NT2/D1 (cell line): ENCODE measurements around the gene EXOC5.
"Not testable (repeated sequence)": the region's sequence is repeated elsewhere in the genome, so short reads cannot be mapped to it uniquely, and the experiment has no call there.

Source experiments
- DNase-seq: peaks from one replicate; pipeline ENCODE4 v3.0.0-alpha.2; 2011; ENCODE audit warnings: low read depth, low spot score
- H3K27me3 ChIP-seq: 2 replicates; pipeline ENCODE4 v1.6.0; 2011; ENCODE audit warnings: mild to moderate bottlenecking; ENCODE audit not compliant: insufficient read length, insufficient read depth
- H3K36me3 ChIP-seq: 2 replicates; pipeline ENCODE4 v1.6.1; 2011; ENCODE audit warnings: mild to moderate bottlenecking, low read length, mixed read lengths; ENCODE audit not compliant: insufficient read depth, insufficient read length
- H3K4me1 ChIP-seq: 2 replicates; pipeline ENCODE4 v1.5.1; 2011; ENCODE audit not compliant: insufficient read depth, insufficient read length
- H3K4me3 ChIP-seq: 2 replicates; pipeline ENCODE4 v1.5.1; 2011; ENCODE audit warnings: low read depth; ENCODE audit not compliant: insufficient read length
- H3K9ac ChIP-seq: 2 replicates; pipeline ENCODE4 v1.6.0; 2011; ENCODE audit warnings: low read depth; ENCODE audit not compliant: insufficient read length
- H3K9me3 ChIP-seq: 2 replicates; pipeline ENCODE4 v1.5.1; 2011; ENCODE audit warnings: mild to moderate bottlenecking, low read length; ENCODE audit not compliant: insufficient read depth
- SUZ12 ChIP-seq: IDR thresholded peaks from 2 replicates; pipeline ENCODE4 v1.6.1; 2011; ENCODE audit not compliant: insufficient read length, insufficient read depth; ENCODE audit errors: extremely low read depth
- YY1 ChIP-seq: IDR thresholded peaks from 2 replicates; pipeline ENCODE4 v1.6.1; 2011; ENCODE audit not compliant: insufficient read length, insufficient read depth
- ZNF274 ChIP-seq: IDR thresholded peaks from 2 replicates; pipeline ENCODE4 v1.6.1; 2011; ENCODE audit warnings: mild to moderate bottlenecking, low read depth, low read length

EXOC5 gene

GRCh38 chr14:57227083-57227482 is 41.6 kb downstream of the EXOC5 start:
- Histone ChIP-seq H3K9ac (no peak overlapping the region), H3K36me3 (peaks cover 27% of the 10 kb centered on the region)

GRCh38 chr14:57221931-57222330 is 46.8 kb downstream of the EXOC5 start:
- Histone ChIP-seq H3K4me1 (no peaks in the 10 kb centered on the region), H3K9ac (no peak overlapping the region), H3K27me3 (no peaks in the 10 kb centered on the region), H3K36me3 (peaks cover 27% of the 10 kb centered on the region), H3K4me3 (no peak overlapping the region), H3K9me3 (no peaks in the 10 kb centered on the region)
- DNase-seq: no peak
- TF ChIP-seq YY1: no peak
- TF ChIP-seq ZNF274: no peak
- no peak for TF ChIP-seq SUZ12

More at GRCh38 chr14:57227083-57227482, 41.6 kb downstream of the EXOC5 start:
- no peaks in the 10 kb centered on the region for H3K27me3 ChIP-seq
- no peak for TF ChIP-seq YY1
- no peaks in the 10 kb centered on the region for H3K4me1 ChIP-seq
- H3K4me3 ChIP-seq: no peak overlapping the region
- DNase-seq: no peak
- H3K9me3 ChIP-seq: no peaks in the 10 kb centered on the region

GRCh38 chr14:57212919-57213318 is 55.8 kb downstream of the EXOC5 start:
- Histone ChIP-seq H3K27me3 (no peaks in the 10 kb centered on the region), H3K4me1 (no peaks in the 10 kb centered on the region), H3K4me3 (no peak overlapping the region), H3K9me3 (no peaks in the 10 kb centered on the region), H3K9ac (no peak overlapping the region), H3K36me3 (peaks cover 35% of the 10 kb centered on the region)
- TF ChIP-seq YY1 (no peak), SUZ12 (no peak), ZNF274 (no peak)
- DNase-seq: no peak

GRCh38 chr14:57209561-57209960 is 59.1 kb downstream of the EXOC5 start:
- Histone ChIP-seq H3K36me3 (peaks cover 22% of the 10 kb centered on the region), H3K4me1 (no peaks in the 10 kb centered on the region), H3K9me3 (no peaks in the 10 kb centered on the region), H3K9ac (no peak overlapping the region), H3K27me3 (no peaks in the 10 kb centered on the region), H3K4me3 (no peak overlapping the region)
- no peak for TF ChIP-seq YY1
- TF ChIP-seq ZNF274: no peak
- TF ChIP-seq SUZ12: no peak
- no peak for DNase-seq

- no peaks in the 10 kb centered on the region for H3K27me3 ChIP-seq
- no peak for DNase-seq
- no peaks in the 10 kb centered on the region for H3K9me3 ChIP-seq
- TF ChIP-seq YY1 (no peak), SUZ12 (no peak), ZNF274 (no peak)
- no peak overlapping the region for H3K9ac ChIP-seq
- no peaks in the 10 kb centered on the region for H3K4me1 ChIP-seq
- no peak overlapping the region for H3K4me3 ChIP-seq
- H3K36me3 ChIP-seq: peaks cover 9% of the 10 kb centered on the region
Observed at GRCh38 chr14:57205938-57206337, 62.8 kb downstream of the EXOC5 start.

GRCh38 chr14:57202672-57203071 is 66.0 kb downstream of the EXOC5 start:
- H3K9ac ChIP-seq, H3K36me3 ChIP-seq, H3K9me3 ChIP-seq, H3K4me3 ChIP-seq, H3K4me1 ChIP-seq, H3K27me3 ChIP-seq, DNase-seq: not testable (repeated sequence)

GRCh38 chr14:57199921-57200320 is 68.8 kb downstream of the EXOC5 start:
- TF ChIP-seq SUZ12 (no peak), YY1 (no peak), ZNF274 (no peak)
- no peak for DNase-seq

GRCh38 chr14:57189070-57189469 is 79.6 kb downstream of the EXOC5 start:
- Histone ChIP-seq H3K9ac (no peak overlapping the region), H3K4me3 (no peak overlapping the region), H3K4me1 (no peaks in the 10 kb centered on the region), H3K9me3 (no peaks in the 10 kb centered on the region), H3K27me3 (no peaks in the 10 kb centered on the region), H3K36me3 (no peaks in the 10 kb centered on the region)
- no peak for TF ChIP-seq SUZ12
- no peak for TF ChIP-seq YY1
- no peak for TF ChIP-seq ZNF274
- no peak for DNase-seq

More at GRCh38 chr14:57199921-57200320, 68.8 kb downstream of the EXOC5 start:
- no peak overlapping the region for H3K9ac ChIP-seq
- H3K36me3 ChIP-seq: no peaks in the 10 kb centered on the region
- H3K4me1 ChIP-seq: no peaks in the 10 kb centered on the region
- no peaks in the 10 kb centered on the region for H3K27me3 ChIP-seq
- no peak overlapping the region for H3K4me3 ChIP-seq
- no peaks in the 10 kb centered on the region for H3K9me3 ChIP-seq
